IMR-90 (cell line): ENCODE measurements around the gene C1orf167. TPM values are rescaled to one million over a fixed set of nuclear protein-coding genes. Genes with fewer than 3 reads are reported as not detected.

Experiments
- ATAC-seq: fragments of 200-7000 bp; cut with Tn5 transposase; 2 replicates; pipeline ENCODE4 v1.9.1; 2020; ENCODE audit warnings: low read depth, mild to moderate bottlenecking, moderate library complexity
- BruUV-seq: library from RNA; stranded (reverse); fragments of 400-500 nt; replicated peaks from 2 replicates; lab custom pipeline; 2021; lab: Mats Ljungman, UMichigan
- CTCF ChIA-PET: fragments of 300-600 bp; formaldehyde crosslinking; extraction: SDS; loops from one replicate; lab custom pipeline; 2021; ENCODE audit warnings: antibody characterized with exemption; lab: Yijun Ruan, JAX
- POLR2A ChIA-PET: fragments of 300-600 bp; sonication (Branson Sonifier 250); formaldehyde crosslinking; loops from one replicate; lab custom pipeline; 2022; ENCODE audit warnings: antibody characterized with exemption; ENCODE audit not compliant: unreplicated experiment; lab: Charles Lee
- DNase-seq: peaks from one replicate; pipeline ENCODE4 v3.0.0; 2013
- H2AFZ ChIP-seq: replicated peaks from 2 replicates; pipeline ENCODE3; 2013; ENCODE audit warnings: low read length, mild to moderate bottlenecking; ENCODE audit not compliant: poor library complexity
- H2AK5ac ChIP-seq: 2 replicates; pipeline ENCODE4 v1.6.1; 2013; ENCODE audit warnings: low read depth, low read length, inconsistent platforms
- H2AK9ac ChIP-seq: replicated peaks from 2 replicates; pipeline ENCODE3; 2013; ENCODE audit warnings: mild to moderate bottlenecking, low read depth, low read length, moderate library complexity; ENCODE audit not compliant: poor library complexity
- H2BK120ac ChIP-seq: 2 replicates; pipeline ENCODE4 v1.6.1; 2013; ENCODE audit warnings: low read depth, low read length, inconsistent platforms
- H2BK15ac ChIP-seq: 3 replicates; pipeline ENCODE4 v1.6.1; 2013; ENCODE audit warnings: low read depth, low read length, inconsistent platforms
- H2BK20ac ChIP-seq: 2 replicates; pipeline ENCODE4 v1.6.1; 2013; ENCODE audit warnings: low read depth, mild to moderate bottlenecking, inconsistent platforms, low read length, moderate library complexity
- H2BK5ac ChIP-seq: 2 replicates; pipeline ENCODE4 v1.6.1; 2013; ENCODE audit warnings: mild to moderate bottlenecking, low read depth, low read length, inconsistent platforms; ENCODE audit not compliant: poor library complexity, severe bottlenecking
- H3K14ac ChIP-seq: replicated peaks from 2 replicates; pipeline ENCODE4 v1.6.1; 2013; ENCODE audit warnings: low read depth, low read length, inconsistent platforms
- H3K18ac ChIP-seq: 2 replicates; pipeline ENCODE4 v1.6.1; 2013; ENCODE audit warnings: low read depth, low read length, control low read depth
- H3K23ac ChIP-seq: 2 replicates; pipeline ENCODE4 v1.6.1; 2013; ENCODE audit warnings: low read depth, low read length, inconsistent platforms
- H3K27ac ChIP-seq: 2 replicates; pipeline ENCODE4 v1.5.1; 2013; ENCODE audit warnings: mild to moderate bottlenecking, control low read depth, low read length; ENCODE audit not compliant: insufficient read depth
- H3K27me3 ChIP-seq: 2 replicates; pipeline ENCODE4 v1.6.1; 2013; ENCODE audit warnings: low read length; ENCODE audit not compliant: control insufficient read depth, insufficient read depth
- H3K36me3 ChIP-seq: 2 replicates; pipeline ENCODE4 v1.6.1; 2013; ENCODE audit warnings: low read length, mixed read lengths; ENCODE audit not compliant: control insufficient read depth, insufficient read depth
- H3K4ac ChIP-seq: 2 replicates; pipeline ENCODE4 v1.6.1; 2013; ENCODE audit warnings: low read depth, low read length, inconsistent platforms
- H3K4me1 ChIP-seq: 2 replicates; pipeline ENCODE4 v1.6.1; 2013; ENCODE audit warnings: low read length, mixed read lengths; ENCODE audit not compliant: control insufficient read depth, insufficient read depth
- H3K4me2 ChIP-seq: 2 replicates; pipeline ENCODE4 v1.6.1; 2013; ENCODE audit warnings: low read depth, mild to moderate bottlenecking, control low read depth, low read length, moderate library complexity
- H3K4me3 ChIP-seq: 2 replicates; pipeline ENCODE4 v1.5.1; 2013; ENCODE audit warnings: low read depth, mild to moderate bottlenecking, control low read depth, low read length, moderate library complexity; ENCODE audit not compliant: insufficient read depth
- H3K56ac ChIP-seq: 2 replicates; pipeline ENCODE4 v1.6.1; 2013; ENCODE audit warnings: low read length, inconsistent platforms; ENCODE audit not compliant: insufficient read depth; ENCODE audit errors: extremely low read depth
- H3K79me1 ChIP-seq, 2 experiments: 2 replicates each; pipeline ENCODE4 v1.6.1; 2013; ENCODE audit warnings: low read length in 2 of 2, inconsistent platforms in 1 of 2, low read depth in 1 of 2
- H3K9ac ChIP-seq: 2 replicates; pipeline ENCODE4 v1.6.1; 2013; ENCODE audit warnings: low read depth, low read length, control low read depth
- H3K9me1 ChIP-seq: 2 replicates; pipeline ENCODE4 v1.6.1; 2013; ENCODE audit warnings: low read length, inconsistent platforms; ENCODE audit not compliant: insufficient read depth
- H3K9me3 ChIP-seq: 2 replicates; pipeline ENCODE4 v1.6.1; 2013; ENCODE audit warnings: low read length; ENCODE audit not compliant: control insufficient read depth, insufficient read depth
- H4K20me1 ChIP-seq: 2 replicates; pipeline ENCODE4 v1.6.1; 2013; ENCODE audit warnings: low read length, inconsistent platforms; ENCODE audit not compliant: insufficient read depth
- H4K5ac ChIP-seq: 2 replicates; pipeline ENCODE4 v1.6.1; 2013; ENCODE audit warnings: mild to moderate bottlenecking, low read depth, low read length, control low read depth
- H4K8ac ChIP-seq, 2 experiments: 2 replicates each; pipeline ENCODE4 v1.6.1; 2013; ENCODE audit warnings: low read depth in 2 of 2, low read length in 2 of 2, control low read depth in 1 of 2, inconsistent platforms in 1 of 2
- H4K91ac ChIP-seq: 2 replicates; pipeline ENCODE4 v1.6.1; 2013; ENCODE audit warnings: low read depth, low read length, inconsistent platforms; ENCODE audit not compliant: insufficient read depth
- BHLHE40 ChIP-seq: fragments of 150-350 bp; IDR thresholded peaks from 2 replicates; pipeline ENCODE4 v1.6.1; 2016; ENCODE audit warnings: mild to moderate bottlenecking, low read depth, low read length
- CEBPB ChIP-seq: IDR thresholded peaks from 2 replicates; pipeline ENCODE4 v1.6.1; 2012; ENCODE audit warnings: low read depth, low read length, improper control_type of control experiment
- FOS ChIP-seq: fragments of 150-350 bp; IDR thresholded peaks from 2 replicates; pipeline ENCODE4 v1.6.1; 2016; ENCODE audit warnings: low read depth, low read length
- RCOR1 ChIP-seq: IDR thresholded peaks from 2 replicates; pipeline ENCODE4 v1.6.1; 2012; ENCODE audit warnings: mild to moderate bottlenecking, low read length, improper control_type of control experiment; ENCODE audit not compliant: insufficient replicate concordance
- RFX5 ChIP-seq: IDR thresholded peaks from 2 replicates; pipeline ENCODE4 v1.8.0; 2012; ENCODE audit warnings: low read depth, mild to moderate bottlenecking, low read length, moderate library complexity
- SMC3 ChIP-seq: fragments of 150-350 bp; IDR thresholded peaks from 2 replicates; pipeline ENCODE4 v1.6.1; 2016; ENCODE audit warnings: low read depth, mild to moderate bottlenecking, antibody characterized with exemption, low read length, moderate library complexity
- WGBS, 2 experiments: methylation state at CpG; one replicate each; pipeline versions ENCODE4 v1.1.5 to v1.1.7; 2013; ENCODE audit warnings: missing lambda C conversion rate in 2 of 2; ENCODE audit not compliant: insufficient read length in 1 of 2; ENCODE audit errors: extremely low coverage in 2 of 2; 5-methylcytosine and 5-hydroxymethylcytosine counted together
- dilution Hi-C: fragments of 300-500 bp; cut with HindIII; formaldehyde crosslinking; loops from one replicate; pipeline ENCODE4 v1.14.3; 2018; ENCODE audit warnings: low sequenced_read_pairs; ENCODE audit not compliant: unreplicated experiment
- in situ Hi-C: fragments of 300-500 bp; cut with MboI; formaldehyde crosslinking; loops from 3 replicates; pipeline ENCODE4 v1.14.3; 2019; ENCODE audit warnings: low sequenced_read_pairs, inconsistent platforms, mixed read lengths
- intact Hi-C: fragments of 100-400 bp; cut with micrococcal nuclease; formaldehyde crosslinking; loops from 2 replicates; pipeline ENCODE4 v1.10.0; 2022
- polyA plus RNA-seq, 3 experiments: library from polyadenylated mRNA; depleted of rRNA; stranded (reverse); fragments of >200 nt; gene quantifications; 2 replicates each; pipeline ENCODE4 v1.2.3, GENCODE V29; 2012; ENCODE audit warnings: low replicate concordance in 1 of 3
- total RNA-seq: library from RNA; depleted of rRNA; stranded (reverse); fragments of >200 nt; gene quantifications from 2 replicates; pipeline ENCODE4 v1.2.3, GENCODE V29; 2012
- TF ChIP-seq, protein P1 (sequence below): fragments of 150-350 bp; IDR thresholded peaks from 2 replicates; pipeline ENCODE4 v1.6.1; 2017; ENCODE audit warnings: mild to moderate bottlenecking, antibody characterized with exemption, low read length, low read depth
- TF ChIP-seq, protein P2 (sequence below): fragments of 150-350 bp; IDR thresholded peaks from 2 replicates; pipeline ENCODE4 v1.6.1; 2016; ENCODE audit warnings: low read depth, mild to moderate bottlenecking, low read length, moderate library complexity, borderline replicate concordance
- TF ChIP-seq, protein P3 (sequence below): conservative IDR thresholded peaks from 2 replicates; pipeline ENCODE4 v1.5.1; 2012; ENCODE audit warnings: mild to moderate bottlenecking, low read depth, low read length, improper control_type of control experiment

C1orf167 gene
- total and polyA plus RNA-seq, 2 of the 4 experiments (the other 2 are of a cell fraction) = under 0.01 to 0.15 TPM

DNA sequence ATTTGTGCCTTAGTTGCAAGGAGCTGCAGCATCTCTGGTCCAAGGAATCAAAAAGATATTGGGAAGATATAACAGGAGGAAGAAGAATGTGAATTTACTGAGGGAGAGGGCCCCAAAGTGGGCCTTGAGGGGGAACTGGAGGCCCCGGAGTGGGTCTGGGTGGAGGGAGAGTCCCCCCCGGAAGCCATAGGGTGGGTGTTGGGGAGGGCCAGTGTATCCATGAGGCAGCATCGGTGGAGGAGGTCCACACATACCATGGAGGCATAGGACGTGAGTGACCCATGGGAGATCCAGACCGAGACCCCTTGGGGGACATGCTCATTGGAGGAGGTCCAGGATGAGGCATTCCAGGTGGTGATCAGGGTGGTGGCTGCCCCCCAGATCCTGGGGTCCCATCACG, 708 bp upstream of the C1orf167 start:
- dilution Hi-C loops (no loop called here), intact Hi-C loops (no loop called here), in situ Hi-C loops (no loop called here)
- Histone ChIP-seq H2BK15ac (no peak overlapping the region), H3K9me1 (no peaks in the 10 kb centered on the region), H3K4me2 (no peak overlapping the region), H2AK5ac (no peak overlapping the region), H3K9me3 (0 out of 2 replicates have a peak, but pooled peaks cover 2% of the 10 kb centered on the region), H3K36me3 (no peaks in the 10 kb centered on the region), H2BK20ac (no peak overlapping the region), H2AK9ac (no peak overlapping the region), H3K56ac (no peak overlapping the region), H4K20me1 (no peaks in the 10 kb centered on the region), H3K23ac (no peak overlapping the region), H4K5ac (no peak overlapping the region), H4K8ac (no peak overlapping the region), H3K4ac (no peak overlapping the region), H3K4me3 (no peak overlapping the region), H2BK5ac (no peak overlapping the region), H3K9ac (no peak overlapping the region), H3K14ac (no peak overlapping the region), H2BK120ac (no peak overlapping the region), H3K27ac (no peak overlapping the region), H3K79me1 (no peaks in the 10 kb centered on the region), H3K4me1 (peaks cover 1% of the 10 kb centered on the region; the same call in 1 of the 2 replicates), H4K91ac (no peak overlapping the region), H2AFZ (peak overlapping the region; percentile 37), H3K27me3 (peaks cover 36% of the 10 kb centered on the region), H3K18ac (no peak overlapping the region)
- ATAC-seq = no peak
- ChIA-PET CTCF (no interaction called here), POLR2A (no interaction called here)
- TF ChIP-seq SMC3 (no peak), CEBPB (no peak), RCOR1 (no peak), RFX5 (no peak), BHLHE40 (no peak), FOS (no peak)
- TF ChIP-seq, protein P1, sequence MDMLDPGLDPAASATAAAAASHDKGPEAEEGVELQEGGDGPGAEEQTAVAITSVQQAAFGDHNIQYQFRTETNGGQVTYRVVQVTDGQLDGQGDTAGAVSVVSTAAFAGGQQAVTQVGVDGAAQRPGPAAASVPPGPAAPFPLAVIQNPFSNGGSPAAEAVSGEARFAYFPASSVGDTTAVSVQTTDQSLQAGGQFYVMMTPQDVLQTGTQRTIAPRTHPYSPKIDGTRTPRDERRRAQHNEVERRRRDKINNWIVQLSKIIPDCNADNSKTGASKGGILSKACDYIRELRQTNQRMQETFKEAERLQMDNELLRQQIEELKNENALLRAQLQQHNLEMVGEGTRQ = no peak
- TF ChIP-seq, protein P2, sequence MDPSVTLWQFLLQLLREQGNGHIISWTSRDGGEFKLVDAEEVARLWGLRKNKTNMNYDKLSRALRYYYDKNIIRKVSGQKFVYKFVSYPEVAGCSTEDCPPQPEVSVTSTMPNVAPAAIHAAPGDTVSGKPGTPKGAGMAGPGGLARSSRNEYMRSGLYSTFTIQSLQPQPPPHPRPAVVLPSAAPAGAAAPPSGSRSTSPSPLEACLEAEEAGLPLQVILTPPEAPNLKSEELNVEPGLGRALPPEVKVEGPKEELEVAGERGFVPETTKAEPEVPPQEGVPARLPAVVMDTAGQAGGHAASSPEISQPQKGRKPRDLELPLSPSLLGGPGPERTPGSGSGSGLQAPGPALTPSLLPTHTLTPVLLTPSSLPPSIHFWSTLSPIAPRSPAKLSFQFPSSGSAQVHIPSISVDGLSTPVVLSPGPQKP = no peak
- TF ChIP-seq, protein P3, sequence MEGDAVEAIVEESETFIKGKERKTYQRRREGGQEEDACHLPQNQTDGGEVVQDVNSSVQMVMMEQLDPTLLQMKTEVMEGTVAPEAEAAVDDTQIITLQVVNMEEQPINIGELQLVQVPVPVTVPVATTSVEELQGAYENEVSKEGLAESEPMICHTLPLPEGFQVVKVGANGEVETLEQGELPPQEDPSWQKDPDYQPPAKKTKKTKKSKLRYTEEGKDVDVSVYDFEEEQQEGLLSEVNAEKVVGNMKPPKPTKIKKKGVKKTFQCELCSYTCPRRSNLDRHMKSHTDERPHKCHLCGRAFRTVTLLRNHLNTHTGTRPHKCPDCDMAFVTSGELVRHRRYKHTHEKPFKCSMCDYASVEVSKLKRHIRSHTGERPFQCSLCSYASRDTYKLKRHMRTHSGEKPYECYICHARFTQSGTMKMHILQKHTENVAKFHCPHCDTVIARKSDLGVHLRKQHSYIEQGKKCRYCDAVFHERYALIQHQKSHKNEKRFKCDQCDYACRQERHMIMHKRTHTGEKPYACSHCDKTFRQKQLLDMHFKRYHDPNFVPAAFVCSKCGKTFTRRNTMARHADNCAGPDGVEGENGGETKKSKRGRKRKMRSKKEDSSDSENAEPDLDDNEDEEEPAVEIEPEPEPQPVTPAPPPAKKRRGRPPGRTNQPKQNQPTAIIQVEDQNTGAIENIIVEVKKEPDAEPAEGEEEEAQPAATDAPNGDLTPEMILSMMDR = no peak
- no peak for DNase-seq
- 82% methylated on average over 2 of the region's 6 CpGs; no CpG with 5 or more reads in 1 of the 2 experiments for WGBS, 2 experiments
- no TSS peak for BruUV-seq
